A673 (cell line): Measurements from ENCODE around the gene SLCO2A1. TPM values are rescaled to one million over a fixed set of nuclear protein-coding genes. Genes with fewer than 3 reads are reported as not detected.

Source experiments
- BruUV-seq: library from RNA; stranded (reverse); fragments of 400-500 nt; replicated peaks from 2 replicates; lab custom pipeline; 2021; lab: Mats Ljungman, UMichigan
- CTCF ChIA-PET: fragments of 300-600 bp; sonication (Branson Sonifier 250); formaldehyde crosslinking; loops from one replicate; lab custom pipeline; 2022; ENCODE audit warnings: antibody characterized with exemption; lab: Charles Lee
- POLR2A ChIA-PET: fragments of 300-600 bp; sonication (Branson Sonifier 250); formaldehyde crosslinking; loops from one replicate; lab custom pipeline; 2022; ENCODE audit warnings: antibody characterized with exemption; ENCODE audit not compliant: low non-redundant PET; lab: Charles Lee
- DNase-seq: peaks from one replicate; pipeline ENCODE4 v3.0.0-alpha.2; 2015; ENCODE audit warnings: low spot score
- H3K27ac ChIP-seq: fragments of 200-600 bp; sonication (generic); 2 replicates; pipeline ENCODE4 v1.5.1; 2016; ENCODE audit warnings: mixed run types, low read depth, mild to moderate bottlenecking, mixed read lengths, antibody characterized with exemption, low read length; ENCODE audit not compliant: poor library complexity, severe bottlenecking
- H3K27me3 ChIP-seq: fragments of 200-600 bp; sonication (generic); replicated peaks from 2 replicates; pipeline ENCODE4 v1.6.1; 2017; ENCODE audit warnings: mixed run types, low read depth, mild to moderate bottlenecking, mixed read lengths, antibody characterized with exemption, low read length; ENCODE audit not compliant: insufficient read depth, poor library complexity
- H3K36me3 ChIP-seq: fragments of 200-600 bp; sonication (generic); 2 replicates; pipeline ENCODE4 v1.6.1; 2016; ENCODE audit warnings: mixed run types, mild to moderate bottlenecking, mixed read lengths, antibody characterized with exemption, low read length; ENCODE audit not compliant: insufficient read depth, poor library complexity, severe bottlenecking
- H3K4me1 ChIP-seq: fragments of 200-600 bp; sonication (generic); 2 replicates; pipeline ENCODE4 v1.6.1; 2017; ENCODE audit warnings: mixed run types, mild to moderate bottlenecking, mixed read lengths, antibody characterized with exemption, low read length; ENCODE audit not compliant: insufficient read depth, poor library complexity, severe bottlenecking
- H3K4me3 ChIP-seq: fragments of 200-600 bp; sonication (generic); 2 replicates; pipeline ENCODE4 v1.5.1; 2016; ENCODE audit warnings: low read depth, mixed run types, mild to moderate bottlenecking, mixed read lengths, low read length; ENCODE audit not compliant: poor library complexity, severe bottlenecking
- H3K9me3 ChIP-seq: fragments of 200-600 bp; sonication (generic); 2 replicates; pipeline ENCODE4 v1.6.1; 2016; ENCODE audit warnings: mixed run types, low read depth, mild to moderate bottlenecking, mixed read lengths, antibody characterized with exemption, low read length; ENCODE audit not compliant: poor library complexity, severe bottlenecking
- CTCF ChIP-seq: fragments of 300-800, 200-600 bp; sonication (generic); conservative IDR thresholded peaks from 2 replicates; pipeline ENCODE4 v1.5.1; 2017; ENCODE audit warnings: low read depth, mild to moderate bottlenecking, antibody characterized with exemption, low read length, moderate library complexity, mixed read lengths
- EZH2 ChIP-seq: fragments of 200-600 bp; sonication (generic); IDR thresholded peaks from 2 replicates; pipeline ENCODE4 v1.6.1; 2017; ENCODE audit warnings: borderline replicate concordance, low read depth, mild to moderate bottlenecking, mixed read lengths, antibody characterized with exemption, low read length; ENCODE audit not compliant: poor library complexity, severe bottlenecking
- intact Hi-C: fragments of 100-400 bp; cut with micrococcal nuclease; formaldehyde crosslinking; loops from one replicate; pipeline ENCODE4 v1.10.0; 2022; ENCODE audit not compliant: unreplicated experiment
- total RNA-seq: library from RNA; stranded (reverse); gene quantifications from 2 replicates; pipeline ENCODE4 v1.2.3, GENCODE V29; 2021

SLCO2A1 gene
- total RNA-seq, 1 experiment from 2014 or later = not detected

DNA sequence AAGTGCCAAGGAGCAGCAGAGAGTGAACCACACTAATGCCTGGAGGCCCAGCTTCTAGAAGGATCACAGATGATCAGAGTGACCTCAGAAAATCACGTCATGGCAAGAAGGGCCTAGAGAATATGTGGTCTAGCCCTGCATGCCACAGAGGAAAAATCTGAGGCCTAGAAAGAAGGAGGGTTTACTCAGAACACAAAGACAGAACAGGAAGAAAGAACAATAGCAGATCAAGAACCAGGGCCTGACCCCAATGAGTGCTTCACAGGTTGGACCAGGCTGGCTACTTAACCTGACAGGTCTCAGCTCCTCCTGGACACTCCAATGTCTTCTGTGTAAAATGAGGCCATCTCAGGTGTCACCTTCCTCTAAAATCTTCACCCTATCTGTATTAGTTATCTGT, 148.2 kb downstream of the SLCO2A1 start:
- POLR2A ChIA-PET = no interaction called here
- H3K4me3 ChIP-seq = no peak overlapping the region
- DNase-seq = no peak
- no TSS peak for BruUV-seq
- no peaks in the 10 kb centered on the region for H3K9me3 ChIP-seq
- intact Hi-C loops = no loop called here
- H3K36me3 ChIP-seq = no peaks in the 10 kb centered on the region
- peaks cover 24% of the 10 kb centered on the region for H3K27me3 ChIP-seq
- CTCF ChIA-PET = no interaction called here
- no peaks in the 10 kb centered on the region for H3K4me1 ChIP-seq
- TF ChIP-seq EZH2 (no peak), CTCF (no peak)
- no peak overlapping the region for H3K27ac ChIP-seq

DNA sequence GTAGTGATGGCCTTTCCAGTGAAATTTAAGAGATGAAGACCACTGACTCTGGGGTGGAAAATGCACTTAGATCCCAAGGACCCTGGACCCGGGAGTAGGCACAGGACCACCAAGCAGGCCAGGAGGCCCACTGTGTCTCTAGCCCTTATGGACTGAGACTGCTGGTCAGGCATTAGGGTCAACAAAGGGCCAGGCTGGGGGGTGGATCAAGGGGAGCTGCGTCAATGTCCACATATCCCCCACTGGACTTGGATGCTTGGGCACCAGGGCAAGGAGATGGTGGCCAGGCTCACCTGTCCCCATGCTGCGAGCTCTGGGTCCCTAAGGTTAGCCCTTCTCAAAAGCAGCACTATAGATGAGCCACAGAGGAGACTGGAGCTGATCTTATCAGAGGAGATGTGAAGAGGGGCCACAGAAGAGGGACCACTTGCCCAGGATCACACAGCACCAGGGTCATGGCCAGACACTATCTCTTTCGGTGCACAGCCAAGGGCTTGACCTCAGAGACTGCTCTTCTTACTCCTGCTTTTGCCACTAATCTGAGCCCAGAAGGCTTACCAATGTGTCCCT, 148.8 kb downstream of the SLCO2A1 start:
- Histone ChIP-seq H3K36me3 (no peaks in the 10 kb centered on the region), H3K4me3 (no peak overlapping the region), H3K27ac (no peak overlapping the region), H3K27me3 (peaks cover 24% of the 10 kb centered on the region), H3K9me3 (no peaks in the 10 kb centered on the region), H3K4me1 (no peaks in the 10 kb centered on the region)
- BruUV-seq = no TSS peak
- intact Hi-C loops = no loop called here
- POLR2A ChIA-PET = no interaction called here
- TF ChIP-seq EZH2 = no peak
- TF ChIP-seq CTCF = no peak
- CTCF ChIA-PET = no interaction called here
- DNase-seq = no peak

GRCh38 chr3:133880287-133880686, 149.4 kb downstream of the SLCO2A1 start:
- TF ChIP-seq CTCF (no peak), EZH2 (no peak)
- peaks cover 24% of the 10 kb centered on the region for H3K27me3 ChIP-seq
- BruUV-seq = no TSS peak
- H3K4me3 ChIP-seq = no peak overlapping the region
- no peak for DNase-seq
- H3K27ac ChIP-seq = no peak overlapping the region
- no peaks in the 10 kb centered on the region for H3K9me3 ChIP-seq
- POLR2A ChIA-PET = no interaction called here
- H3K36me3 ChIP-seq = no peaks in the 10 kb centered on the region
- intact Hi-C loops = no loop called here
- no peaks in the 10 kb centered on the region for H3K4me1 ChIP-seq
- CTCF ChIA-PET = no interaction called here
